ENCODE data around the gene UBA52. TPM values are rescaled to one million over a fixed set of nuclear protein-coding genes. Genes with fewer than 3 reads are reported as not detected.
"Not testable (repeated sequence)": the region's sequence is repeated elsewhere in the genome, so short reads cannot be mapped to it uniquely, and the experiment has no call there.

UBA52 gene
- total RNA-seq (100 to 1,000 TPM; 336 to 944 (median 761) TPM), polyA plus RNA-seq (100 to 1,000 TPM; 675 to 716 TPM)
- long read RNA-seq, donor 1, transcript UBA52-202 (5 exons, 2,845 nt), result minor isoform, 34 of 96 reads
- long read RNA-seq, donor 1, transcript UBA52-209 (4 exons, 514 nt), result minor isoform, 5 of 96 reads
- long read RNA-seq, donor 1, transcript UBA52-201 (5 exons, 572 nt), result major isoform, 48 of 96 reads
- long read RNA-seq, donor 1, partial matches to known transcripts, result 7 of 96 reads
- long read RNA-seq, donor 1, other reads (novel, unspliced or antisense), result 1 of 96 reads
- long read RNA-seq, donor 2, transcript UBA52-201 (5 exons, 572 nt), result major isoform, 39 of 80 reads
- long read RNA-seq, donor 2, transcript UBA52-202 (5 exons, 2,845 nt), result minor isoform, 30 of 80 reads
- long read RNA-seq, donor 2, partial matches to known transcripts, result 4 of 80 reads
- long read RNA-seq, donor 2, other reads (novel, unspliced or antisense), result 2 of 80 reads
- long read RNA-seq, donor 3, transcript UBA52-201 (5 exons, 572 nt), result minor isoform, 37 of 84 reads
- long read RNA-seq, donor 3, transcript UBA52-202 (5 exons, 2,845 nt), result major isoform, 38 of 84 reads
- long read RNA-seq, donor 3, partial matches to known transcripts, result 5 of 84 reads
- long read RNA-seq, donor 3, other reads (novel, unspliced or antisense), result 1 of 84 reads

GRCh38 chr19:18571564-18572344 lies at the start of gene UBA52:
Gene UBA52 (plus strand): TSS chr19:18571857. CDS start chr19:18573301, 1,444 bp downstream.
- TF ChIP-seq CTCF (IDR thresholded peaks at IDR 0.05) (no peak), POLR2A (IDR thresholded peaks at IDR 0.05) (peak; percentile 35 to 86)
- DNase-seq (peak; percentile 97 to 99 (median 98)), ATAC-seq (peak; percentile 90 to 99 (median 96))
- intact Hi-C loops (cut with DNase I), result loop anchor here in 6 of 10 donors (1.0 to 10.0 kb wide), 6 partner anchors 14 to 119 kb away; partner anchors contain the start of genes ELL (in 1 of the 6) and KXD1 (in 1 of the 6)
- H3K9me3 ChIP-seq, result no peaks in the 10 kb centered on the region
- 0 to 1% (median 0%) methylated on average over 49 to 75 of the region's 75 CpGs for WGBS, 4 donors
- peak within 1 kb of the TSS; percentile 71 to 100 (median 88) for H3K4me3 ChIP-seq
- peaks cover 8 to 23% (median 17%) of the 10 kb centered on the region in 12 donors for H3K4me1 ChIP-seq
- H3K27me3 ChIP-seq, result no peaks in the 10 kb centered on the region
- peak within 1 kb of the TSS; percentile 73 to 97 (median 90) for H3K27ac ChIP-seq
- peaks cover 0 to 71% (median 62%) of the 10 kb centered on the region in 9 donors for H3K36me3 ChIP-seq

- H3K27me3 ChIP-seq, result no peaks in the 10 kb centered on the region
- peaks cover 0 to 31% (median 14%) of the 10 kb centered on the region in 12 donors for H3K4me1 ChIP-seq
- peak overlapping the region; percentile 77 to 100 (median 96) for H3K4me3 ChIP-seq
- peaks cover 0 to 3% (median 0%) of the 10 kb centered on the region in 9 donors for H3K36me3 ChIP-seq
- TF ChIP-seq POLR2A (IDR thresholded peaks at IDR 0.05) (peak in 1 of 2 donors; percentile 44), CTCF (IDR thresholded peaks at IDR 0.05) (peak in 5 of 12 donors; percentile 8 to 57 (median 39))
- H3K9me3 ChIP-seq, result no peaks in the 10 kb centered on the region
- H3K27ac ChIP-seq, result peak overlapping the region; percentile 64 to 99 (median 95)
- 1 to 2% (median 2%) methylated on average over 40 to 51 of the region's 51 CpGs for WGBS, 4 donors
- ATAC-seq, result peak; percentile 92 to 96 (median 95)
- intact Hi-C loops (cut with DNase I), result loop anchor here in 5 of 10 donors (5.0 kb wide), 5 partner anchors 35 to 60 kb away; partner anchors contain the start of genes KXD1 (in 3 of the 5) and UBA52 (in 1 of the 5)
- peak; percentile 100 for DNase-seq
Measured at GRCh38 chr19:18522124-18522861, 49.4 kb upstream of the UBA52 start.

- H3K27me3 ChIP-seq, DNase-seq, H3K9me3 ChIP-seq, ATAC-seq, H3K36me3 ChIP-seq: not testable (repeated sequence)
- intact Hi-C loops (cut with DNase I), result loop anchor here in 5 of 10 donors (5.0 kb wide), 5 partner anchors 34 to 61 kb away; partner anchors contain the start of genes KXD1 (in 3 of the 5) and UBA52 (in 1 of the 5)
- 73 to 82% (median 75%) methylated on average over 19 of the region's 19 CpGs for WGBS, 4 donors
- Histone ChIP-seq H3K4me3 (peak overlapping the region in 8 of 12 donors; percentile 19 to 100 (median 86)), H3K4me1 (peaks cover 0 to 35% (median 14%) of the 10 kb centered on the region in 12 donors), H3K27ac (peak overlapping the region in 11 of 12 donors; percentile 15 to 99 (median 65))
Measured at GRCh38 chr19:18522862-18523440, 48.7 kb upstream of the UBA52 start.
